ENCODE measurements around the gene RPH3AL.

RPH3AL gene

DNA sequence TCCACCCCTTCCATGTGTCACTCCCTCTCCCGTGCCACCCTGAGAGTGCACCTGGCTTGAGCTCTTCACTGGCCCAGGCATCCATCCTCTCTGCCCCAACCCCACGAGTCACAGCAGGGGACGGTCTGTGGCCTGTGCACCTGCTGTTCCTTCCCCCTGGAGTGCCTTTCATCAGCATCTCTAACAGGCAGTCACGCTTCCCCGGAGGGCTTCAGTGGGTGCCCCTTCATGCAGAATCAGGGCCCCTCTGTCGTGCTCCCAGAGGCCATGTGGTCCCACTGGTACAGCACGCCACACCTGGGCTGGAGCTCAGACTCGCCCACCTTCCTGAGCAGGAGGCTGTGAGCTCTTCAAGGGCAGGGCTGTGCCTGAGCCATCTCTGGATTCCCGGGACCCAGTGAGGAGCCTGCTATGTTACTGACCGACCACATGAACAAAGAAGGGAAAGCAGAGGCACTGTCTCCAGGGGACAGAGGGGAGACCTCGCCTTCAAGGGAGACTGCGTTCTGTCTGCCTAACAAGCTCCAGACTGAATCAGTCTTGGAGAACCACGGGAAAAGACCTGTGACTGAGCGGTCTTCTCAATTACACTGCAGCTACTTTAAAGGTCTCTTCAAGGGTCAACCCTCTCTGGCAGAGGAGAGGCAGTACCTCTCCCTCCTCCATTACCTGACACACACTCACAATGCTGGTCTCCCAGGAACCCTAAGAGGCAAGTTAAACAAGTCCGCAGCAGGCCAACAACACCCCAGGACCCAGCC is 92.4 kb downstream of the RPH3AL start:
- H3K27me3 Mint-ChIP-seq: peaks cover 0 to 7% of the 10 kb centered on the region in 2 donors
- DNase-seq: no peak
- H3K4me1 Mint-ChIP-seq (ENCODE audit: low read depth in 2 of 2): no peaks in the 10 kb centered on the region
- H3K36me3 Mint-ChIP-seq (ENCODE audit: insufficient read depth): no peaks in the 10 kb centered on the region
- H3K27ac Mint-ChIP-seq: no peak overlapping the region
- ATAC-seq (replicated peaks): no peak
- no peak overlapping the region for H3K4me3 Mint-ChIP-seq
- no peaks in the 10 kb centered on the region for H3K9me3 Mint-ChIP-seq

DNA sequence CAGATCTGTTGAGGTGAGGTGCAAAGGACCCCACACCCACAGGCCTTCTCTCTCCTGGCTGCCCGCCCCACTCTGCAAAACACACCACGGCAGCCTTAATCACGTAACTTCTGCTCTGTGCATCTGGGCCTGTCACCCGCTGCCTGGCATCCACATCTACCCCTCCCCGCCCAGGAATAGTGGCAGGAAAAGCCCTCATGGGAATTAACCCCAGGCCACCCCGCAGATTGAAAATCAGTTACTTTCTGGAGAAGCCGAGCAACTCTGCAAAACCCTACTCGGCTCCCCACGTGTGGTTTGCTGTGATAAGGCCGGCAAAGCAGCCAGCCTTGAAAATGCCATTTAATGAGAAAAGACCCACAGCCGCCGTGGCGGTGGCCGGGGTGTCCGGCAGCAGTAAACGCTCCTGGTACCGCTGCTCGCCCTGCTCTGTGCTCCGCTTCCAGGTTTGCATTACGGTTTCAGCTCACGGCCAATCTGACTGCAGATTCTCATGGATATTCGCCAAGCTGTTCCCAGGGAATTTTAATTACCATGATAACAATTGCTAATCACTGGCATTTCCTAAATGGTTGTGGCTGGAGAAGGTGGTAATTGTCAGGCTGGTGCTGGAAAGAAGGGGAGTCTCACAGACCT is 93.1 kb downstream of the RPH3AL start:
- H3K27ac Mint-ChIP-seq: peak overlapping the region in 1 of 2 donors; percentile 22
- no peaks in the 10 kb centered on the region for H3K9me3 Mint-ChIP-seq
- H3K4me1 Mint-ChIP-seq (ENCODE audit: low read depth in 2 of 2): no peaks in the 10 kb centered on the region
- no peak for ATAC-seq (replicated peaks)
- no peak for DNase-seq
- H3K27me3 Mint-ChIP-seq: peaks cover 0 to 7% of the 10 kb centered on the region in 2 donors
- H3K4me3 Mint-ChIP-seq: no peak overlapping the region
- no peaks in the 10 kb centered on the region for H3K36me3 Mint-ChIP-seq (ENCODE audit: insufficient read depth)

DNA sequence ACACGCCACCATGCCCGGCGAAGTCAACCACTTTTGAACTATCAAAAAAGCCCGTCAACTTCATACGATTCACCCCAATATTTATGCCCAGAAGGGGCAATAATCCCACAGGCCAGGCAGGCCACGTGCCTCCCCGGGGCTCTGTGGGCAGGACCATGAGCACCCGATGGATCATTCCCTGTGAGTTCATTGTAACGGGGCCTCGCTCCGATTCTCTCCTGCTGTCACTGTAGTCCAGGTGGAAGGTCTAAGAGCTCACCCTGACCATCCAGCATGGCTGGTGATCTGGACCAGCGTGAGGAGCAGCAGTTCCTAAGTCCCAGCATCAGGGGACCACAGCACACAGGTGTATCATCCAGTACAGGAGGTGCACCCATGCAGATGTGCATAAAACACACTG is 93.7 kb downstream of the RPH3AL start:
- no peak overlapping the region for H3K4me3 Mint-ChIP-seq
- H3K27me3 Mint-ChIP-seq: peaks cover 0 to 7% of the 10 kb centered on the region in 2 donors
- DNase-seq (no peak), ATAC-seq (replicated peaks) (no peak)
- no peaks in the 10 kb centered on the region for H3K9me3 Mint-ChIP-seq
- H3K27ac Mint-ChIP-seq: peak overlapping the region in 1 of 2 donors; percentile 22
- no peaks in the 10 kb centered on the region for H3K4me1 Mint-ChIP-seq (ENCODE audit: low read depth in 2 of 2)
- no peaks in the 10 kb centered on the region for H3K36me3 Mint-ChIP-seq (ENCODE audit: insufficient read depth)

DNA sequence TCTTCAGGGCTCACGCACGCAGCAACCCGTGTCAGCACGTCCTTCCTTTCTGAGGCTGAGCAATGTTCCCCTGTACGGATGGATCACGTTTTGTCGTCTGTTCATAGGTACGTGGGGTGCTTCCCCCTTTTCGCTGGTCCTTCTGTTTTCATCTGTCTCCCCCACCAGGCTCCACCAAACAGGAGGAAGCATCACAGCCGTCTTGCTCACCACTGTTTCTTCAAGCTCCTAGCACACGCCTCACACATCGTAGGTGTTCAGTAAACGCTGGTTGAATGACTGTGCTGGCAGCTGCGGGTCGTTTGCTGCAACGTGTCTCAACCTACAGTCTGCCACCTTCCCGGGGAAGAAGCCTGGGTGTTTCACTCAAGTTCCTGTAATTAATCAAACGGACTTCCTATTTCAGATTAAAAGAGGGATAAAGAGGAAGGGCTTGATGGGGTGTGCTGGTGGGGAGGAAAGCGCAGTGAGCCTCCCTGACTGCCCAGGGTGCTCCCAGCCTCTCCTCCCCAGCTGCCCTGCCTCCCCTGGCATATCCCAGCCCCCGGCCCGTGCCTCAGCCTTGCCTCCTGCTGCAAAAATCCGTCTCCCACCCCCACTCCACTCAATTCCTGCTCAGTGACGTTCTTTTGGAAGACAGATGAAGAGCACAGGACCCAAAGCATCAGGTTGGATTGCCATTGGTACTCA is 94.4 kb downstream of the RPH3AL start:
- Mint-ChIP-seq H3K27ac (peak overlapping the region in 1 of 2 donors; percentile 49), H3K4me3 (no peak overlapping the region), H3K9me3 (no peaks in the 10 kb centered on the region), H3K27me3 (peaks cover 0 to 7% of the 10 kb centered on the region in 2 donors), H3K4me1 (ENCODE audit: low read depth in 2 of 2) (no peaks in the 10 kb centered on the region), H3K36me3 (ENCODE audit: insufficient read depth) (no peaks in the 10 kb centered on the region)
- DNase-seq: no peak
- no peak for ATAC-seq (replicated peaks)

DNA sequence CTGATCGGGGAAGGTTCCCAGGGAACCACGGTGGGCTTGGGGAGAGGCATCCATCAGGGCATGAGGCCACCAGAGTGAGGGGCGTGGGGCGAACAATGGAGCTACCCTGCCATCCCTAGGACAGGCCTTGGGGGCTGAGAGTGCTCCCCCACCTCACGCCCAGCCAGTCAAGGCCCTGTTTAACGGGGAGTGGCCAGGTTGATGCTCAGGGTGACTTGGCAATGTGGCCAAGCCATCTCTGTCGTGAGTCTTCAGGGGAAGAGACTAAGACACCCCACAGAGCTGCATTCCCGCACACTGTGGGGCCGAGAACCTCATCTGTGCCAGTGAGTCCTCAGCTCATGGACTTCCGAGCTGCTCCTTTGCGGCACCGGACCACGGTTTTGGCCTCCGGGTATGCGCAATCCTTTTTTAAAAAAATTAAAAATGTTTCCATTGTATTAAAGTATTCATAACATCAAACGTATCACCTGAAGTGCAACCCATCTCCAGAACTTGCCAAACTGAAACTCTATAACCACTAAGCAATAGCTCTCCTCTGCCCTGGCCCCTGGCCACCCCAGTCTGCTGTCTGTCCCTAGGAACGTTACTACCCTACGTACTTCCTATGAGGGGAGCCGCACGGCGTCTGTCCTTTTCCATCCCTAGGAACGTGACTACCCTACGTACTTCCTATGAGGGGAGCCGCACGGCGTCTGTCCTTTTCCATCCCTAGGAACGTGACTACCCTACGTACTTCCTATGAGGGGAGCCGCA is 99.3 kb downstream of the RPH3AL start:
- Mint-ChIP-seq H3K9me3 (no peaks in the 10 kb centered on the region), H3K27me3 (no peaks in the 10 kb centered on the region), H3K36me3 (ENCODE audit: insufficient read depth) (no peaks in the 10 kb centered on the region), H3K4me1 (ENCODE audit: low read depth in 2 of 2) (peaks cover 0 to under 1% of the 10 kb centered on the region in 2 donors), H3K4me3 (no peak overlapping the region), H3K27ac (no peak overlapping the region)
- DNase-seq (no peak), ATAC-seq (replicated peaks) (no peak)

DNA sequence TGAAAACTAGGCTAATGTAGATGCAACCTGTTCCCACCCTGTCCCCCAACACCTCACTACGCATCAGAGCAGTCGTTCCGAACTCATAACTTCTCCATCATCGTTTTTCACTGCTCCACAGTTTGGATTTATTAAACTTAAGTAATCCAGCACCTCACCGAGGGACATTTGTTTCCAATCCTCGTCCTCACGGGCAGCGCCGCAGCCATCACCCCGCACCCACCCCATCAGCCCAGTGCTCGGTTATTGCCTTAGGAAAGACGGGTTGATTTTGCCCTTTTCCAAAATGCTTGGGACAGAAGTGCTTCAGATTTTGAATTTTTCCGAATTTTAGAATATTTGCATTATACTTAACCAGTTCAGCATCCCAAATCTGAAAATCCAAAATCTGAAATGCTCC is 100.2 kb downstream of the RPH3AL start:
- Mint-ChIP-seq H3K27me3 (no peaks in the 10 kb centered on the region), H3K36me3 (ENCODE audit: insufficient read depth) (no peaks in the 10 kb centered on the region), H3K27ac (no peak overlapping the region), H3K9me3 (no peaks in the 10 kb centered on the region), H3K4me3 (no peak overlapping the region), H3K4me1 (ENCODE audit: low read depth in 2 of 2) (peaks cover 0 to 6% of the 10 kb centered on the region in 2 donors)
- no peak for DNase-seq
- no peak for ATAC-seq (replicated peaks)

DNA sequence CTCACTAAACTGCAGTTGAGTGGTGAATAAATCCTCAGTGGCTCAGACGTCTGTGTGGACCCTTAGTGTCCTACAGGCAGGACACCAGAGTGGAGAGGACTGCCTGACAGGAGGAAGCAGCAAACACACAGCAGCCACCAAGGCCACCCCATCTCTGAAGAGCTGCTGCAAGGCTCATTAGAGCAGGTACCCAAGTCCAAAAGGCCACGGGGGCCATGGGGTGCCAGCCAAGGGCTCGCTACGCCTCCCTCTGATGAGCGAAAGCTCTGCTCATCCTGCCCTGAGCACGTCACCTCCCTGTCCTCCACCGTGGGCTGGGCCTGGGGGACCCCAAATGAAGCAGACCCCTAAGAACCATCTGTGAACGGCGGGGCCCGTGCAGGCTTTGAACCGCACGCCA is 101.1 kb downstream of the RPH3AL start:
- Mint-ChIP-seq H3K27ac (no peak overlapping the region), H3K9me3 (no peaks in the 10 kb centered on the region), H3K4me1 (ENCODE audit: low read depth in 2 of 2) (peaks cover 0 to 6% of the 10 kb centered on the region in 2 donors), H3K27me3 (no peaks in the 10 kb centered on the region), H3K4me3 (no peak overlapping the region), H3K36me3 (ENCODE audit: insufficient read depth) (no peaks in the 10 kb centered on the region)
- DNase-seq (no peak), ATAC-seq (replicated peaks) (no peak)

DNA sequence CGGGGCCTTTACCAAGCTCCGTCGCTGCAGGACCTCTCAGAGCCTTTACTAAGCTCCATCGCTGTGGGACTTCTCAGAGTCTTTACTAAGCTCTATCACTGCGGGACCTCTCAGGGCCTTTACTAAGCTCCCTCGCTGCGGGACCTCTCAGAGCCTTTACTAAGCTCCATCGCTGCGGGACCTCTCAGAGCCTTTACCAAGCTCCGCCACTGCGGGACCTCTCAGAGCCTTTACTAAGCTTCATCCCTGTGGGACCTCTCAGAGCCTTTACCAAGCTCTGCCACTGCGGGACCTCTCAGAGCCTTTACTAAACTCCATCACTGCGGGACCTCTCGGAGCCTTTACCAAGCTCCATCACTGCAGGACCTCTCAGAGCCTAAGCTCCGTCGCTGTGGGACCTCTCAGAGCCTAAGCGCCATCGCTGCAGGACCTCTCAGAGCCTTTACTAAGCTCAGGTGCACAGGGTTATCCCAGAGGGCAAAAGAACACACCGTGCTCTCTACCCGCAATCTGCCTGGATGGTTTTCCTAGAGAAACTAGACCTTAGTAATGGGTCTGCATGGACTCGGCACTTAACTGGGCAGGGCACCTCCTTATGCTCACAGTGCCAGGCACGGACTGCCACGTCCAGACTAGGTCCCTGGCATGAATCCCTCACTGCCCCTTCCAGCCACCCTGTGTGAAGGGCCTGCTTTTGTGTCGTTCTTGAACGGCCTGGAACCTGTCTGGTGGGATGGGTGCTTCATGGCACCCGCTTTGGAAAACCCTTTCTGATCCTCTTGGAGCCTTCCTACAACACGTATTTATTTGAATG is 101.9 kb downstream of the RPH3AL start:
- Mint-ChIP-seq H3K4me3 (no peak overlapping the region), H3K36me3 (ENCODE audit: insufficient read depth) (no peaks in the 10 kb centered on the region), H3K4me1 (ENCODE audit: low read depth in 2 of 2) (peaks cover 0 to 6% of the 10 kb centered on the region in 2 donors), H3K9me3 (no peaks in the 10 kb centered on the region), H3K27me3 (no peaks in the 10 kb centered on the region), H3K27ac (no peak overlapping the region)
- DNase-seq (no peak), ATAC-seq (replicated peaks) (no peak)

- H3K4me1 Mint-ChIP-seq (ENCODE audit: low read depth in 2 of 2): peaks cover 0 to 6% of the 10 kb centered on the region in 2 donors
- H3K27ac Mint-ChIP-seq: no peak overlapping the region
- no peaks in the 10 kb centered on the region for H3K36me3 Mint-ChIP-seq (ENCODE audit: insufficient read depth)
- no peak overlapping the region for H3K4me3 Mint-ChIP-seq
- DNase-seq (no peak), ATAC-seq (replicated peaks) (no peak)
- H3K9me3 Mint-ChIP-seq: no peaks in the 10 kb centered on the region
- H3K27me3 Mint-ChIP-seq: no peaks in the 10 kb centered on the region
Measured at GRCh38 chr17:249236-249993, 103.2 kb downstream of the RPH3AL start.

GRCh38 chr17:248337-249235 is 104.0 kb downstream of the RPH3AL start:
- no peak overlapping the region for H3K4me3 Mint-ChIP-seq
- DNase-seq: no peak
- H3K36me3 Mint-ChIP-seq (ENCODE audit: insufficient read depth): no peaks in the 10 kb centered on the region
- no peaks in the 10 kb centered on the region for H3K27me3 Mint-ChIP-seq
- no peaks in the 10 kb centered on the region for H3K9me3 Mint-ChIP-seq
- no peak for ATAC-seq (replicated peaks)
- peak overlapping the region in 1 of 2 donors; percentile 74 for H3K27ac Mint-ChIP-seq
- H3K4me1 Mint-ChIP-seq (ENCODE audit: low read depth in 2 of 2): peaks cover 0 to 6% of the 10 kb centered on the region in 2 donors

DNA sequence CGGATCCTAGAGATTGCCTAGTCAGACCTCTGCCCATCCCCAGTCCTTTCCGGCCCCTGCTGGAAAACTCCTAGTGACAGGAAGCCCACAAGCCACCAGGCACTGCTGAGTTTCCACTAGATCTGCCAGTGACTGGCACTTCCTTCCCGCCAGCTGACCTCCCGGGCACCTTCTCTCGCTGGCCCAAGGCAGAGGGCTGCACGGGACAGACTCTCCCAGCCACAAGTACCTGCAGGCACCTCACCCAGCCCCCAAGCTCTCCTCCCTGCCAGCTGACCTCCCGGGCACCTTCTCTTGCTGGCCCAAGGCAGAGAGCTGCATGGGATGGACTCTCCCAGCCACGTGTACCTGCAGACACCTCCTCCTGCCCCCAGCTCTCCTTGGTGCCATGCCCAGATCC is 104.8 kb downstream of the RPH3AL start:
- H3K9me3 Mint-ChIP-seq: no peaks in the 10 kb centered on the region
- H3K4me1 Mint-ChIP-seq (ENCODE audit: low read depth in 2 of 2): peaks cover 0 to 6% of the 10 kb centered on the region in 2 donors
- no peak overlapping the region for H3K4me3 Mint-ChIP-seq
- H3K36me3 Mint-ChIP-seq (ENCODE audit: insufficient read depth): no peaks in the 10 kb centered on the region
- DNase-seq: no peak
- H3K27me3 Mint-ChIP-seq: no peaks in the 10 kb centered on the region
- ATAC-seq (replicated peaks): no peak
- H3K27ac Mint-ChIP-seq: peak overlapping the region; percentile 62 to 74

Data from effector memory CD8-positive, alpha-beta T cell (primary cell).